HFF-Myc (cell line): ENCODE measurements around the gene SCGB1D2.

Source experiments
- DNase-seq: peaks from one replicate; pipeline ENCODE4 v3.0.0-alpha.2; 2011; ENCODE audit warnings: low read depth; ENCODE audit errors: extremely low read depth
- H3K4me3 ChIP-seq: replicated peaks from 2 replicates; pipeline ENCODE4 v1.5.1; 2011; ENCODE audit warnings: low read depth, mild to moderate bottlenecking, control low read depth, low read length
- TF ChIP-seq, protein P1 (sequence below): IDR thresholded peaks from 2 replicates; pipeline ENCODE4 v1.5.1; 2012; ENCODE audit warnings: mild to moderate bottlenecking, low read depth, low read length, control low read depth; ENCODE audit errors: missing control alignments

SCGB1D2 gene

DNA sequence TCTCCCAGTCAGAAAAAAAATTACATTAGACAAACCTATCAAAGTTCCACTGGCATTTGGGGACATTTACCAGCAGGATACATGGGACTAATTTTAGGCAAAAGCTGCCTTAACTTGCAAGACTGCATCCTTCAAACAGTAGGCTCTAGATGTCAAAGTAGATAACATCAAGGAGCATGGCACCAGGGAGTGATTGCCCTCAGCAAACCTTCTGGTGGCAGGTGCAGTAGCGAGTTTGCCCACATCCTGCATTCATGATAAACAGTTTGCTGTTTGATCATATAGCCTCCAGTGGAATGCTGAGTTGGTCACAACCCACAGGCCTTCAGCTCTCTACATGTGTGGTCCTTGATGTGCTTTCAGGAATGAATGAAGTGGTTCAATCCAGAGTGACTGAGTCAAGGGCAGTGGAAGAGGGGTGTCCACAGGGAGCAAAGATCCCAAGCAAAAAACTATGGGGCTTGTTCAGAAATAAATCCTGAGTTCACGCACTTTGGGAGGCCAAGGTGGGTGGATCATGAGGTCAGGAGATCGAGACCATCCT, 12.0 kb downstream of the SCGB1D2 start:
- DNase-seq, result no peak
- H3K4me3 ChIP-seq, result no peak overlapping the region
- TF ChIP-seq, protein P1, sequence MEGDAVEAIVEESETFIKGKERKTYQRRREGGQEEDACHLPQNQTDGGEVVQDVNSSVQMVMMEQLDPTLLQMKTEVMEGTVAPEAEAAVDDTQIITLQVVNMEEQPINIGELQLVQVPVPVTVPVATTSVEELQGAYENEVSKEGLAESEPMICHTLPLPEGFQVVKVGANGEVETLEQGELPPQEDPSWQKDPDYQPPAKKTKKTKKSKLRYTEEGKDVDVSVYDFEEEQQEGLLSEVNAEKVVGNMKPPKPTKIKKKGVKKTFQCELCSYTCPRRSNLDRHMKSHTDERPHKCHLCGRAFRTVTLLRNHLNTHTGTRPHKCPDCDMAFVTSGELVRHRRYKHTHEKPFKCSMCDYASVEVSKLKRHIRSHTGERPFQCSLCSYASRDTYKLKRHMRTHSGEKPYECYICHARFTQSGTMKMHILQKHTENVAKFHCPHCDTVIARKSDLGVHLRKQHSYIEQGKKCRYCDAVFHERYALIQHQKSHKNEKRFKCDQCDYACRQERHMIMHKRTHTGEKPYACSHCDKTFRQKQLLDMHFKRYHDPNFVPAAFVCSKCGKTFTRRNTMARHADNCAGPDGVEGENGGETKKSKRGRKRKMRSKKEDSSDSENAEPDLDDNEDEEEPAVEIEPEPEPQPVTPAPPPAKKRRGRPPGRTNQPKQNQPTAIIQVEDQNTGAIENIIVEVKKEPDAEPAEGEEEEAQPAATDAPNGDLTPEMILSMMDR, result no peak

DNA sequence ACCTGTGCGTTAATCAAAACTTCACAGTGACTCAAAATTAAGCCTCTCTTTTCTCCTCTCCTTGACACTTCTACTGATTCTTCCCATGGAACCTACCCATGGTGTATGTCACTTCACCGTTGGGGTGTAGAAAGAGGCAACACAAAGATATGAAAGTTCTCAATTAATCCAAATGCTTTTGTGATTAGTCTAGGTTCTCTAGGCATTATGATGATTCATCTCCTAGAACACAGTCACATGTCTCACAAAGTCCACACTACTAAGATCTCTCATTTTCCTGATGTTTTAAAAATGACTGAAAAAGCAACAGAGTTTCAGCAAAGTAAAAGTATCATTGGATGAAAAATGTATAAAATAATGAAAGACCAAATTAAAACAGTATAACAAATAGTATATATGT, 14.2 kb downstream of the SCGB1D2 start:
- TF ChIP-seq, protein P1, result no peak
- no peak overlapping the region for H3K4me3 ChIP-seq
- no peak for DNase-seq

DNA sequence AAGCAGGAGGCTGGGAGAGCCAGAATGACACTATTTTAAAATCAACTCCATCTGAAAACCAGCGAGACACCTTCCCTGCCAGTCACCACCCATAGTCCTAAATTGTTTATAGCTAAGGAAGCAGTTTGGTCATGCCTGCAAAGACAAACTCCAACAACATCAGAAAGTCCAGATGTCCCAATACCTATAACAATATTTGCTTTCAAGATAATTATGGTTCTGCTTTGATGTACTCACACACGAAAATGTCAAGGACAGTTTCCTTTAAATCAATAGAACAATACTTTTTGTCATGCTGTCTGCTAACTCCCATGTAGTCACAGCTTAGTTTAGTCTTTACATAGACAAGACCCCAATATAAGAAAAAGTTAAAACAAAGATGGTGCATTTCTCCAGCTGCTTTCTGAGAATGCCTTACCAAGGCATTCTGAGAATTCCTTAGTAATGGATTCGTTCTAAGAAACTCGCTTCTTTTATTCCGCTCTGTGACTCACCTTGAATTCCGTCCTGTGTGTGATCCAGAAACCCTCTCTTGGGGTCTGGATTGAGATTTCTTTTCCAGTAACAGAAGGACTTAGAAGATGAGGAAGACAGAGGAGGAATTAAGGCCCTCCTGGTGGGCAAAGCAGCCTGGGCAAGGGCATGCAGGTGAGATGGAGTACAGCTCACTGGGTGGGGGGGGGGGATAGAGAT, 18.4 kb downstream of the SCGB1D2 start:
- no peak overlapping the region for H3K4me3 ChIP-seq
- TF ChIP-seq, protein P1, result no peak
- no peak for DNase-seq

DNA sequence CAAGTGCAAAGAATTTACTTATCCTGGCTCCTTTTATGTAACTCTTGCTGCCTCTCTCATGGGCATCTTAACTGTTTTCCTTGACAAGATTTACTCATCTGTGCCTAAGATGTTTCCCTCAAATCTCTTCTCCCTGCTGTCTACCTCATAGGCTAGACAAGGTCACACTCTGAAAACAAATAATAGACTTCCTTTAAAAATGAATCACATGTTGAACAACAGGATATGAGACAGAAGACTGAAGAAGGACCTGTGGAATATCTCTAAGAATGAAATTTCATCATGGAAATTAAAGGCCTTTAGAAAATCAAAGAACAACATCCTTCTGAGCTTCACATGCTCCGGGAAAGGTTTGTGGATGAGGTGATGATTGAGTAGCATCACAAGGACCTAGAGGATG, 22.0 kb downstream of the SCGB1D2 start:
- DNase-seq, result no peak
- TF ChIP-seq, protein P1, result no peak
- H3K4me3 ChIP-seq, result no peak overlapping the region

DNA sequence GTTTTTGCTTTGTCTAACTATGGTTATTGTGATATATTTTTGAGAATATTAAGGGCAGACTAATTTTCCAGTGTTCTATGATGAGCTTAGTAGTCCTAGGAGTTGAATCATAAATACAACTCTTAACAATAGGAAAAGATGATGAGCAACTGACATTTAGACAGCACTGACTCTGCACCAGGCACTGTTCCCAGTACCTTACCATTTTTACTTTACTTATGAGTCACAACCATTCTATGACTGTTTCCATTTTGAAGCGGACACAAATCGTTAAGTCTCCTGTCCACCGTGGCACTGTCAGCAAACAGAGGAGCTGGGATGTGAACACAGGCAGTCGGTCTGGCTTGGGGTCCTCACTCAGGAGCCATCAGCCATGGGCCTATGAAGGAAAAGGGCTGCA, 24.5 kb downstream of the SCGB1D2 start:
- no peak for DNase-seq
- H3K4me3 ChIP-seq, result no peak overlapping the region
- TF ChIP-seq, protein P1, result no peak

DNA sequence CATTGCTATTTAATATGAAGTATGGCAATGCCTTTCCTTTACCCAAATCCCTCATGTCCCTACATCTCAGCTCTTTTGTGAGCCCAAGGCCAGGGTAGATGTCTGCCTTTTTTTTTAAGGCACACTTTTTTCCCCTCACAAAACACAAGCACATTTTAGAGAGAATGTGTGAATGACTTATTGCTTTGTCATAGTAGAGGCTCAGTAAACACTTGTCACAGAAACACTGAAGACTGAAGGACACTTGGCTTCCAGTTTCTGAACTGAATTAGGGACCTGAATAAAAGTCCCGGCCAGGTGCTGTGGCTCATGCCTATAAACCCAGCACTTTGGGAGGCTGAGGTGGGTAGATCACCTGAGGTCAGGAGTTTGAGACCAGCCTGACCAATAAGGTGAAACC, 25.0 kb downstream of the SCGB1D2 start:
- no peak for DNase-seq
- TF ChIP-seq, protein P1, result no peak
- no peak overlapping the region for H3K4me3 ChIP-seq
